ENCODE measurements around the gene NF2. TPM values are rescaled to one million over a fixed set of nuclear protein-coding genes. Genes with fewer than 3 reads are reported as not detected.

NF2 gene
- total RNA-seq, 3 donors from 2014 or later (not counting 1 experiment from before 2014, with no cell fraction given): 32.4 to 43.8 (median 39.6) TPM

DNA sequence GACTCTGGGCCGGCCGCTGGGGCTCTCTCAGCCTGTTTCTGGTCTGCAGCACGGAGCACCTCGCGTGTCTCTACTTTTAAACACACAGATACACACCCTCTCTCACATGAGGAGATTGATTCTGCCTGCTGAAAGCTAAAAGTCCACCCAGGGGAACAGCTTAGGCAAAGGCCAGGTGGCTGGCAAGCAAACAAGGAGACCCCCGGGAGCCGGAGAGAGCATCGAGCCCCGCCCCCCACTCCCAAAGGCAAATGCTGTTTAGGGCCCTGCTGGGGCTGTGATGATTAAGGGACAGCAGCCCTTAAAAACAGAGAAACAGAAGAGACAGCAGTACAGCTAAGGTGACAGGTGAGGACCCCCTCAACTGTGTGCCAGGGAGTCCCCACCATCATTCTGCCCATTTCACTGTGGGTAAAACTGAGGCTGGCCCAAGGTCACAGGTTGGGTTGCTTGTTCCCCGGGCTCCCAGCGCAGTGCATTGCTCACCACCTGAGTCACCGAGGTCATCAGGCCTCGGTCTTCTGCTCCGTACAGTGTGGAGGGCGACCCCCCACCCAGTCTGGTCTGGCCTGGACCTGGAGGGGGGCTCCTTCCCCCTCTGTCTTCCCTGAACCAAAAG lies 123.2 kb downstream of the NF2 start:
- Mint-ChIP-seq H3K9me3 (no peaks in the 10 kb centered on the region), H3K4me1 (no peaks in the 10 kb centered on the region), H3K36me3 (no peaks in the 10 kb centered on the region), H3K27ac (no peak overlapping the region), H3K27me3 (ENCODE audit: low read depth in 2 of 2) (peaks cover 0 to 5% of the 10 kb centered on the region in 2 donors), H3K4me3 (no peak overlapping the region)
- H3K27ac ChIP-seq (ENCODE audit: low read length): no peak overlapping the region
- H3K27me3 ChIP-seq (ENCODE audit: control insufficient read depth, insufficient read depth, low read length): no peaks in the 10 kb centered on the region
- H3K9me3 ChIP-seq (ENCODE audit: control insufficient read depth, insufficient read depth, low read length): no peaks in the 10 kb centered on the region
- 58% methylated on average over 15 of the region's 15 CpGs for WGBS (ENCODE audit: insufficient coverage)
- H3K4me3 ChIP-seq (ENCODE audit: low read length): no peak overlapping the region
- peaks cover 7% of the 10 kb centered on the region for H3K36me3 ChIP-seq (ENCODE audit: control insufficient read depth, insufficient read depth, low read length)
- TF ChIP-seq CTCF (IDR thresholded peaks at IDR 0.05): no peak
- DNase-seq (no peak), ATAC-seq (no peak)
- H3K4me1 ChIP-seq (ENCODE audit: control insufficient read depth, insufficient read depth, low read length): no peaks in the 10 kb centered on the region
- intact Hi-C loops (cut with micrococcal nuclease): no loop called here

DNA sequence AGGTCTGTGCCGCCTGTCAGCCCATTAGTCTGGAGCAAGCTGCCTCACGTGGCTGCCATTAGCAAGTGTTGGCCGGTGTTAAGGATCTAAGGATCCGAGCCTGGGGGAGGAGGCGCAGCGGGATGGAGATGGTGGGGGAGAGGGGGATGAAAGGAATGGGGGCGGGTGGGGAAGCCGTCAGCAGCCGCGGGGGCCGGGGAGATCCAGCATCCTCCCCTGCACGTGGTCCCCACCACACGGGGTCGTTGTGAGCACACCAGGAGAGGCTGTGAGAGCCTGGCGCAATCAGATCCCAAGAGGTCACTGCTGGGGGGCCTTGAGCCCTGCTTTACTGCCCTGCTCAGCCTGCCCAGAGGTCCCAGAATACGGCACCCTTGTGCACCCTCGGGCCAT lies 123.7 kb downstream of the NF2 start:
- no peaks in the 10 kb centered on the region for H3K27me3 Mint-ChIP-seq (ENCODE audit: low read depth in 2 of 2)
- DNase-seq: peak in 1 of 2 donors; percentile 35
- no peak overlapping the region for H3K4me3 Mint-ChIP-seq

GRCh38 chr22:29729161-29729560 lies 125.7 kb downstream of the NF2 start:
- ATAC-seq (no peak), DNase-seq (no peak)
- Mint-ChIP-seq H3K36me3 (no peaks in the 10 kb centered on the region), H3K27me3 (ENCODE audit: low read depth in 2 of 2) (no peaks in the 10 kb centered on the region), H3K4me3 (no peak overlapping the region), H3K9me3 (no peaks in the 10 kb centered on the region), H3K4me1 (no peaks in the 10 kb centered on the region), H3K27ac (no peak overlapping the region)
- H3K4me1 ChIP-seq (ENCODE audit: control insufficient read depth, insufficient read depth, low read length): no peaks in the 10 kb centered on the region
- H3K4me3 ChIP-seq (ENCODE audit: low read length): no peak overlapping the region
- H3K27ac ChIP-seq (ENCODE audit: low read length): no peak overlapping the region
- TF ChIP-seq CTCF (IDR thresholded peaks at IDR 0.05): no peak
- WGBS (ENCODE audit: insufficient coverage): 97% methylated on average over 20 of the region's 20 CpGs
- H3K36me3 ChIP-seq (ENCODE audit: control insufficient read depth, insufficient read depth, low read length): peaks cover 7% of the 10 kb centered on the region
- H3K27me3 ChIP-seq (ENCODE audit: control insufficient read depth, insufficient read depth, low read length): no peaks in the 10 kb centered on the region
- H3K9me3 ChIP-seq (ENCODE audit: control insufficient read depth, insufficient read depth, low read length): no peaks in the 10 kb centered on the region
- intact Hi-C loops (cut with micrococcal nuclease): no loop called here

More for the DNA sequence above, 123.7 kb downstream of the NF2 start:
- no peaks in the 10 kb centered on the region for H3K4me1 ChIP-seq (ENCODE audit: control insufficient read depth, insufficient read depth, low read length)
- H3K36me3 ChIP-seq (ENCODE audit: control insufficient read depth, insufficient read depth, low read length): peaks cover 7% of the 10 kb centered on the region
- H3K27ac ChIP-seq (ENCODE audit: low read length): no peak overlapping the region
- TF ChIP-seq CTCF (IDR thresholded peaks at IDR 0.05): no peak
- Mint-ChIP-seq H3K36me3 (no peaks in the 10 kb centered on the region), H3K9me3 (no peaks in the 10 kb centered on the region), H3K27ac (no peak overlapping the region), H3K4me1 (no peaks in the 10 kb centered on the region)
- H3K27me3 ChIP-seq (ENCODE audit: control insufficient read depth, insufficient read depth, low read length): no peaks in the 10 kb centered on the region
- peak in 1 of 3 donors; percentile 28 for ATAC-seq
- intact Hi-C loops (cut with micrococcal nuclease): no loop called here
- 11% methylated on average over 17 of the region's 17 CpGs for WGBS (ENCODE audit: insufficient coverage)
- H3K9me3 ChIP-seq (ENCODE audit: control insufficient read depth, insufficient read depth, low read length): no peaks in the 10 kb centered on the region
- no peak overlapping the region for H3K4me3 ChIP-seq (ENCODE audit: low read length)

Measured in natural killer cell (primary cell).